GM19328 (cell line): Measurements from ENCODE around the gene FERMT2.

ENCODE experiments used
- ATAC-seq: cut with Tn5 transposase; IDR thresholded peaks from one replicate; pipeline ENCODE4 v1.9.1; 2021; ENCODE audit warnings: mild to moderate bottlenecking, moderate library complexity; ENCODE audit not compliant: unreplicated experiment

FERMT2 gene

DNA sequence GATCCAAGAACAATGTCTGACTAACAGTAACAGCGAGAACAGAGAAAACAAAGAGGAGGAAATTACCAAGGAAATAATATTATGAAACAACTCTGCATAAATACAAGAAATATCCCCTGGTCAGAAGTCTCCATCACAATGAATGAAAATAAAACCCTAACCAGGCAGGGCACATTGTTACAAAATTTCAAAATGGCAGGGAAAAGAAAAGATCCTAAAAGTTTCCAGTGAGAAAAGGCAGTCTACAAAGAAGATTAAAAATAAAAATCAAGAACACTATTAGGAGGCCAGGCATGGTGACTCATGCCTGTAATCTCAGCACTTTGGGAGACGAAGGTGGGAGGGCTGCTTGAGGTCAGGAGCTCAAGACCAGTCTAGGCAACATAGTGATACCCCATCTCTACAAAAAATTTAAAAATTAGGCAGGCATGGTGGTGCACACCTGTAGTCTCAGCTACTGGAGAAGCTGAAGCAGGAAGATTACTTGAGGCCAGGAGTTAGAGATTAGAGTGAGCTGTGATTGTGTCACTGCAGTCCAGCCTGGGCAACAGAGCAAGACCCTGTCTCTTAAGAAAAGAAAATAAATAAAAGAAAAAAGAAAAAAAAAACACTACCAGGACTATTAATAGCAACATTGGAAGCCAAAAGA is 47.8 kb downstream of the FERMT2 start:
- no peak for ATAC-seq

DNA sequence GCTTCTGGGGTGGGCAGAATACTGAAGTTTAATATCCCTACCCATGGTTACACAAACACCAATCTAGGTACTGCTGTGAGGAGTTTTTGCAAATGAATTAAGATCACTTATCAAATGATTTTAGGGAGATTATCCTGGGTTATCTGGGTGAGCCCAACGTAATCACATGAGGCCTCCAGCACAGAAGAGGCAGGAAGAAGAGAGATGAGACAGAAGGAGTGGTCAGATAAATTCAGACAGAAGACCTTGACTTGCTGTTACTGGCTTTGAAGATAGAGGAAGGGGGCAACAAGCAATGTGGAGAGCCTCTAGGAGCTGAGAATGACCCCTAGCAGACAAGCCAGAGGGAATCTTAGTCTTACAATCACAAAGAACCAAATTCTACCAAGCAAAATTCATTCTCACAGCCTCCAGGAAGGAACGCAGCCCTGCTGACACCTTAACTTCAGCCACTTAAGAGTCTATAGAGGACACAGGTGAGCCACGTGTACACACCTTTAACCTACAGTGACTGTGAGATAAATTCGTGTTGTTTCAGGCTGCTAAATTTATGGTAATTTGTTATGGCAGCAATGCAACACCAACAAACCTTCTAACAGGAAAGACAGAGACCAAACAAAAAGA is 49.4 kb downstream of the FERMT2 start:
- ATAC-seq: no peak

DNA sequence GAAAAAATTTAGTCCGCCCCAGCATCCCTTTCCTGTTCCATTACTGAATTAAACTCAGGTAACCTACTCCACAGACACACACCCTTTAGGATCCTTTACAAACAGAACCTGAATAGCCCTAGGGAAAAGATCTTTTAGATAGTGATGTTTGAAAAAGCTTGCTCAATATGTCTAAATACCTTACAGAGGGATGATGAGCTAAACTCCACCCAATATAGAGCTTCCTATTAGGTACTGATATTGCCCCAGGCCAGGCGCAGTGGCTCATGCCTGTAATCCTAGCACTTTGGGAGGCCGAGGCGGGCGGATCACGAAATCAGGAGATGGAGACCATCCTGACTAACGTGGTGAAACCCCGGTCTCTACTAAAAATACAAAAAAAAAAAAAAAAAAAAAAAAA is 50.1 kb downstream of the FERMT2 start:
- ATAC-seq: no peak

GRCh38 chr14:52898496-52898895 is 52.4 kb downstream of the FERMT2 start:
- no peak for ATAC-seq

DNA sequence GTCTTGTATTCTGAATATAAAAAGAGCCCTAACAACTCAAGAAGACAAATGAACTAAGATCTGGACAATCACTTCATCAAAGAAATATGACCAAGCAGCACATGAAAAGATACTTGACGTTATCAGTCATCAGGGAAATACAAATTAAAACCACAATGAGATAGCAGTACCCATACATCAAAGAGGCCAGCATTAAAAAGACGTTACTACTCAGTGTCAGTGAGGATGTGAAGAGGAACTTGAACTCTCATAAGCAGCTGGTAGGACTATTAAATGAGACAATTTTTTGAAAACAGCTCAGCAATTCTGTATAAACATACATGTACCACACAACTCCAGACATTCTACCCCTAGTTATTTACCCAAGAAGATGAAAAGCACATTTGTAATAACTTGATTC is 55.9 kb downstream of the FERMT2 start:
- ATAC-seq: no peak

- ATAC-seq: no peak
These were observed 59.0 kb downstream of the FERMT2 start for GRCh38 chr14:52891800-52892199.

DNA sequence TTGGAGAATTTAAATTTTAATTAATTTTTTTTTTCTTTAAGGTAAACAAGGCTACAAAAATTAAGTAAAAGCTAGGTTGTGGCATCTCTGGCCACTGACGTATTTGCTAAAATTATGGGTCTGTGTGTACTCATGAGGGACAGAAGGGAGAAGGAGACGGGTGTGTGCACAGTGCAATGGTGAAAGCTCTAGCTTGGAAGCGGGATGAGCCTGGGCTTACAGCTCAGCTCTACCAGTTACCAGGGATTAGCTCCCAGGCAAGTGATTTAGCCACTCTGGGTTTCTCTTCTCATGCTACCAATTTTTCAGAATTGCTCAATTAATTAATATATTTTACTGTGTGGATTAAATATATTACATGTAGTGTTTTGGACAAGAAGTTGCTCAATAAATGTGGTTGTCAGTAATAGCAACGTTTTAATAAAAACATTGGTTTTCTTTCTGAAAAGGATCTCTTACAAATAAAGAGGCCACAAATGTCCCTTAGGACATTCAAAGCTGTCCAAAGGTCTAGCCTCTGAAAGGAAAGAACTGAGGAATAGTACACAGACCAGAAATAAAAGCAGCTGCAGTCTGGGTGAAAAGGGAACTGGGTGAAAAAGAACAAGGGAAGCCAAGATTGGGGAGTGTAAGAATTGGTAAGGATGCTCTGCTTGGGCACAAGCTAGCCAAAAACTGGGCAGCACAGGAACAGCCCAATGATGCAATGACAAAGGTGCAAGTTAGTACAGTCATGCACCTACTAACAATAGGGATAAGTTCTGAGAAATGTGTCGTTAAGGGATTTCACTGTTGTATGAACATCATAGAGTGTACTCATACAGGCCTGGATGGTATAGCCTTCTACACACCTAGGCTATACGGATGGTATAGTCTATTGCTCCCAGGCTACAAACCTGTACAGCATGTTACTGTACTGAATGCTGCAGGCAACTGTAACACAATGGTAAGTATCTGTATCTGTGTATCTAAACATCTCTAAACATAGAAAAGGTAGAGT is 61.7 kb downstream of the FERMT2 start:
- ATAC-seq: no peak

DNA sequence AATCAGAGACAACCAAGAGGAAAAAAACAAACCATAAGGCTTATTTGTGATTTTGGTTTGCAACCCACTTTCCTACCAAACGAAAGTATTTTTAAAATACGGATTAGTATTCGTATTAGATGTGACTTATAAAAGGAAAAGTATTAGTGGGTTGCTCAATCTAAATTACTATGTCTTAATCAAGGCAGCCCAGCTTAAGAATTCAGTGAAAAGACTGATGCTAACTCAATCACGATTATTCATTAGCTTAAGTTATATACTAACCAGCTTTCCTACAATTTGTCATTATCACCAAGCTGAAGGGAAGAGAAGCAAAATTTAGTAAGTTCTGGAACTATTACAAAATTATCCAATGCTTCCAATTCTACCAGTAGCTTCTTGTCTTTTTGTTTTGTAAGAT is 62.7 kb downstream of the FERMT2 start:
- no peak for ATAC-seq

- no peak for ATAC-seq
These were observed 65.6 kb downstream of the FERMT2 start for GRCh38 chr14:52885230-52885629.

DNA sequence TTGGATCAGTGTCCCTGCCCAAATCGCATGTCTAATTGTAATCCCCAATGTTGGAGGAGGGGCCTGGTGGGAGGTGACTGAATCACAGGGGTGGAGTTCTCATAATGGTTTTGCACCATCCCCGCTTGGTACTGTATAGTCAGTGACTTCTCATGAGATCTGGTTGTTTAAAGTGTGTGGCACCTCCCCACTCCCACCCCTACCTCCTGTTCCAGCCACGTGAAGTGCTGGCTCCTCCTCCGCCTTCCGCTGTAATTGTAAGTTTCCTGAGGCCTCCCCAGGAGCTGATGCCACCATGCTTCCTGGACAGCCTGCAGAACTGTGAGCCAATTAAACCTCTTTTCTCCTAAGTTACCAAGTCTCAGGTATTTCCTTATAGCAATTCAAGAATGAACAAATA is 67.2 kb downstream of the FERMT2 start:
- no peak for ATAC-seq

GRCh38 chr14:52882824-52883223 is 68.0 kb downstream of the FERMT2 start:
- no peak for ATAC-seq

- no peak for ATAC-seq
These were observed 70.9 kb downstream of the FERMT2 start for GRCh38 chr14:52879958-52880357.

DNA sequence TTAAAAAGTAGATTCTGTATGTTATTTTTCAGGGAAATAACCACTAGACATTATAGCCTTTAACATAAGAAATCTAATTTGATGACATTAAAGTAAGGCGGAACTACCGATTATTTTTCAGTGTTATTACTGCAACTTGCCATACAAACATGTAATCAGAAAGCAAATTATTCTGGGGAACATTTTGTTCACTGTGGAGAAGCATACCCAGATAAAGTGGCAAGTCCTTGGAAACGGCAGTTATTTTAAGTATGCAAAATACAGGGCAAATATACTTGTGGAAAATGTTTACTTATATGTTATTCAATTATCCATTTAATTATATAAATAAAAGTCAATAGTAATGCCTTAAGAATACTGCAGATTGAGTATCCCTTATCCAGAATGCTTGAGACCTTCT is 71.9 kb downstream of the FERMT2 start:
- no peak for ATAC-seq

GRCh38 chr14:52878469-52878868 is 72.4 kb downstream of the FERMT2 start:
- ATAC-seq: no peak

GRCh38 chr14:52877628-52878027 is 73.2 kb downstream of the FERMT2 start:
- no peak for ATAC-seq

- ATAC-seq: no peak
These were observed 74.0 kb downstream of the FERMT2 start for GRCh38 chr14:52876806-52877205.

DNA sequence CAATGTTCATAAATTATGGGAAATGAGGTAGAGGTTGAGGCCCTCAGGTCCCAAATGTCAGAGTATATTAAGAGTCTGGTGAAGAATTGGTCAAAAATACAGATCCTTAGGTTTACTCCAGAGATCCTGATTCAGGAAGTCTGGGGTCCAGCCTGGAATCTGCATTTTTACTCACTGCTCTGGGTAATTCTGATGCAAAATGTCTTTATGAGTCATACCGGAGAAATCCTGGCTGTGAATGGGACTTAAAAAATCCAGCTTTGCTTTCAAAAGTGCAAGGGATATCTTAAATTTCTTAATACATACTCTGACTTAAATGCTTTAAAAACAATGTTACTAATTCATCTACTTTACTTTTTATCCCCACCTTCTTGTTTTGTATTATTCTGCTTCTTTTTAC is 74.5 kb downstream of the FERMT2 start:
- ATAC-seq: no peak

DNA sequence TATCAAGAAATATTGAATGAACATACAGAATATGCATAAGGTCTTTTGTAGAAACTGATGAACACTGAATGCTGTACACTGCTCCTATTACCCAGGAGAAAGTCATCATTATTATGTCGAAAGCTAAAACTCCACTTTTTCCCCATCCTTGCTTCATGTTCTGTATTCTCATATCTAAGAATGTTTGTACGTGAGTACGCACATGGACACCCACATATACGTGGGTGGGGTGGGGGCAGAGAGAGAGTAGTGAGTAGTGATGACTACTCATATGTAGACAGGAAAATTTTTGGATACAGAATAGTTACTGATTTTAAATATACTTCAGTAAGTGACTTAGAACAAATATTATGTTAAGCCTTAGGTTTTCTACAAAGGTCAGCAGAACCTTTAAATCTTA is 75.1 kb downstream of the FERMT2 start:
- ATAC-seq: no peak

GRCh38 chr14:52874389-52874788 is 76.5 kb downstream of the FERMT2 start:
- ATAC-seq: no peak

- no peak for ATAC-seq
These were observed 77.2 kb downstream of the FERMT2 start for GRCh38 chr14:52873694-52874093.

DNA sequence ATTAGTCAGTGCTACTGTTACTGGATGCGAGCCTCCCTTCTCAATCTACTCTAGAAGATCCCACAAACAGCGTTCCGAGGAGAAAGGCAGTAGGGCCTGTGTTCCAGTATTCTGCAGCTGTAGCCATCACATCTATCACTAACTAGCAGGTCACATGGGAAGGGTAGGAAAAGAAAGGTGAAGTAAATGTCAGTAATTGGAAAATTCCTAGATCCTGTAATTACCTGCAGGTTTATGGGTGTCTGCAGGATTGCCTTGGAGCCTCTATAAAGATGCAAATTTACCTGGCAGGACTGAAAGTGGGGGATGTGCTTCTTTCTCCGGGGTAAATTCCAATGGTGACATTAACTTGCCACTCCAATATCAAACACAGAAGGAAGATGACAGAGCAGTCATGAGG is 77.8 kb downstream of the FERMT2 start:
- ATAC-seq: no peak

DNA sequence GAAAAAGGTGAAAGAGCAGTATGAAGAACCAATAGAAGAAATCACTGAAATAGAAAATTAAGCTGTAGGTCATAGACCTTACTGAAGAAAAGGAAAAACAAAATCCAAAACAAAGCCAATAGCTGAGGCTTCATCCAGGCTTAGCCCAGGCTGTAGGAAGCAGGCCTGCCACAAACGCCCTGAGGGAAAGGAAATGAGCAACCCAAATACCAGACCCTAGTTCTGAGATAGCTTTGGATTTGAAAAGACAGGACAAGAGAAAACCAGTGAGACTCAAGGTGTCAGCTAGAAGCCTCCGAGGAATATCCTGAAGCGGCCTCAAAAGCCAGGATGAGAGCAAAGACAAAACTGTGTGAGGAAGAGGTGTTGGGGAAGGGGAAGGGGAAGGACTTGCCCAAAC is 79.2 kb downstream of the FERMT2 start:
- ATAC-seq: no peak
